Heart left ventricle (tissue), 13 donors: ENCODE measurements around the gene OGDHL.

Experiments used
- POLR2A ChIP-seq, 2 donors: fragments of 450-650 bp; IDR thresholded peaks; one replicate each; pipeline ENCODE4 v1.6.1; 2017; ENCODE audit warnings: antibody characterized with exemption in 2 of 2, mild to moderate bottlenecking in 2 of 2, moderate library complexity in 2 of 2
- TF ChIP-seq, protein P1 (sequence below), 12 donors: fragments of 200-600 bp; sonication (generic) in 4 of 12; IDR thresholded peaks; one replicate each; pipeline versions ENCODE4 v1.5.0 to v1.8.0; 2018 to 2022; ENCODE audit warnings: antibody characterized with exemption in 12 of 12, mild to moderate bottlenecking in 5 of 12
- donor health status: ischemic (EF 13 %, LVEDD 7.1; RV severe dilation, severe dysfunction).
- donor health status: DM: no; HTN: yes; CAD: no.
- donor health status: DM: no; HTN: no; CAD: no.
- donor health status: ischemic (EF 25% LVEDD 6.9; RV normal size, moderate dysfunction).
- donor health status: ischemic (EF 25% LVEDD 5.7; RV mildly dilated, moderate dysfunction).
- donor health status: ischemic (EF 35%, LVEDD 5.7; RV mildly dilated, moderate dysfunction).
- donor health status: nonischemic (EF 11% LVEDD 7.7; RV severe dilation, severe dysfunction).
- donor health status: DM: yes; HTN: yes; CAD: no.
- donor health status: PGD.
- donor health status: ischemic (EF 29% LVEDD 5.4; RV normal size, mild dysfunction).
- donor health status: nonischemic (EF 23%, LVEDD 6.1; RV moderate dilation, normal function).

GRCh38 chr10:49803988-49804387 lies 41.9 kb upstream of the OGDHL start:
- TF ChIP-seq, protein P1, sequence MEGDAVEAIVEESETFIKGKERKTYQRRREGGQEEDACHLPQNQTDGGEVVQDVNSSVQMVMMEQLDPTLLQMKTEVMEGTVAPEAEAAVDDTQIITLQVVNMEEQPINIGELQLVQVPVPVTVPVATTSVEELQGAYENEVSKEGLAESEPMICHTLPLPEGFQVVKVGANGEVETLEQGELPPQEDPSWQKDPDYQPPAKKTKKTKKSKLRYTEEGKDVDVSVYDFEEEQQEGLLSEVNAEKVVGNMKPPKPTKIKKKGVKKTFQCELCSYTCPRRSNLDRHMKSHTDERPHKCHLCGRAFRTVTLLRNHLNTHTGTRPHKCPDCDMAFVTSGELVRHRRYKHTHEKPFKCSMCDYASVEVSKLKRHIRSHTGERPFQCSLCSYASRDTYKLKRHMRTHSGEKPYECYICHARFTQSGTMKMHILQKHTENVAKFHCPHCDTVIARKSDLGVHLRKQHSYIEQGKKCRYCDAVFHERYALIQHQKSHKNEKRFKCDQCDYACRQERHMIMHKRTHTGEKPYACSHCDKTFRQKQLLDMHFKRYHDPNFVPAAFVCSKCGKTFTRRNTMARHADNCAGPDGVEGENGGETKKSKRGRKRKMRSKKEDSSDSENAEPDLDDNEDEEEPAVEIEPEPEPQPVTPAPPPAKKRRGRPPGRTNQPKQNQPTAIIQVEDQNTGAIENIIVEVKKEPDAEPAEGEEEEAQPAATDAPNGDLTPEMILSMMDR (IDR thresholded peaks at IDR 0.05): no peak
- no peak for TF ChIP-seq POLR2A (IDR thresholded peaks at IDR 0.05)
